NB4 (cell line): ENCODE data around the gene GABBR1.

Experiments used
- DNase-seq: peaks from one replicate; pipeline ENCODE4 v3.0.0; 2010; ENCODE audit warnings: low read depth
- H3K4me3 ChIP-seq: one replicate; pipeline ENCODE4 v1.5.1; 2011; ENCODE audit warnings: mild to moderate bottlenecking, low read depth, low read length, moderate library complexity
- MYC ChIP-seq: IDR thresholded peaks from 2 replicates; pipeline ENCODE4 v1.6.1; 2011; ENCODE audit warnings: low read depth, low read length
- POLR2A ChIP-seq: IDR thresholded peaks from 2 replicates; pipeline ENCODE4 v1.6.1; 2011; ENCODE audit warnings: mild to moderate bottlenecking; ENCODE audit not compliant: insufficient read length; ENCODE audit errors: extremely low read depth
- TF ChIP-seq, protein P1 (sequence below): IDR thresholded peaks from 2 replicates; pipeline ENCODE4 v1.6.1; 2011; ENCODE audit warnings: low read depth, low read length
- TF ChIP-seq, protein P2 (sequence below): IDR thresholded peaks from one replicate; pipeline ENCODE4 v1.5.1; 2012; ENCODE audit warnings: low read depth, low read length

Gene GABBR1

DNA sequence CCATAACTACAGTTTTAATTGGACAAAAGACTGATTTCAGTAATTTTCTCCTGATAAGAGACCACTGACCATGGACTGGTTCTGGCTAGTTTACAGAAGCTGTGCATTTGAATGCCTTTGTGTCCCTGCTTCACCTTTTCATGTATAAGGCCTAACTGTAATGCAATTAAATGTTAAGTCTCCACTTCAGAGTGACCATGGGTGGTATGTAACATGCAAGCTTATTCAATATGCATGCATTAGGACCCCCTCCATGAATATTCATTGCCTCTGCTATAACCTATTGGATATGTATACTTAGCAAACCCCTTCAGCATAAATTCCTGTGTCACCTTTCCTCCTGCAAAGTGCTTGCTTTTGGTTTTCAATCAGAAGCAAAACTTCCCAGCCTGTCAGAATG, 75.7 kb downstream of the GABBR1 start:
- no peak overlapping the region for H3K4me3 ChIP-seq
- TF ChIP-seq, protein P1, sequence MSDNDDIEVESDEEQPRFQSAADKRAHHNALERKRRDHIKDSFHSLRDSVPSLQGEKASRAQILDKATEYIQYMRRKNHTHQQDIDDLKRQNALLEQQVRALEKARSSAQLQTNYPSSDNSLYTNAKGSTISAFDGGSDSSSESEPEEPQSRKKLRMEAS = no peak
- TF ChIP-seq, protein P2, sequence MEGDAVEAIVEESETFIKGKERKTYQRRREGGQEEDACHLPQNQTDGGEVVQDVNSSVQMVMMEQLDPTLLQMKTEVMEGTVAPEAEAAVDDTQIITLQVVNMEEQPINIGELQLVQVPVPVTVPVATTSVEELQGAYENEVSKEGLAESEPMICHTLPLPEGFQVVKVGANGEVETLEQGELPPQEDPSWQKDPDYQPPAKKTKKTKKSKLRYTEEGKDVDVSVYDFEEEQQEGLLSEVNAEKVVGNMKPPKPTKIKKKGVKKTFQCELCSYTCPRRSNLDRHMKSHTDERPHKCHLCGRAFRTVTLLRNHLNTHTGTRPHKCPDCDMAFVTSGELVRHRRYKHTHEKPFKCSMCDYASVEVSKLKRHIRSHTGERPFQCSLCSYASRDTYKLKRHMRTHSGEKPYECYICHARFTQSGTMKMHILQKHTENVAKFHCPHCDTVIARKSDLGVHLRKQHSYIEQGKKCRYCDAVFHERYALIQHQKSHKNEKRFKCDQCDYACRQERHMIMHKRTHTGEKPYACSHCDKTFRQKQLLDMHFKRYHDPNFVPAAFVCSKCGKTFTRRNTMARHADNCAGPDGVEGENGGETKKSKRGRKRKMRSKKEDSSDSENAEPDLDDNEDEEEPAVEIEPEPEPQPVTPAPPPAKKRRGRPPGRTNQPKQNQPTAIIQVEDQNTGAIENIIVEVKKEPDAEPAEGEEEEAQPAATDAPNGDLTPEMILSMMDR = no peak
- TF ChIP-seq POLR2A (no peak), MYC (no peak)
- no peak for DNase-seq

DNA sequence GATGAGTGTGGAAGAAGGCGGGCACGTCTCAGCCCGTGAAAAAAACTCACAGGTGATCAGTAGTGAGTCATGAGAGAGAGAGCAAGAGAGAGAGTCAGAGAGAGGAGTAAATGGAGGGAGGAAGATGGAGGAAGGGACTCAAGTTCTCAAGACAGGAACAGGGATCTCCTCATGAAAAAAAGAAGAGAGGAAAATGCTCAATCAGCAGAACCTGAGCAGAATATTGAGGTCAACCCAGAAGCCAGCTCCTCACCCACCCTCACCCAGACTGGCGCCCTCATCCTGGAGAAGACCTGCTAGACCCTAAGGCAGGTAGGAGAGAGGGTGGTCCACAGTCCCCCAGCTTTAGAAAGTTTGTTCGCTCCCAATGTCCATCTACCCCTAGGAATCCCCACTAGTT, 78.2 kb downstream of the GABBR1 start:
- H3K4me3 ChIP-seq = no peak overlapping the region
- no peak for DNase-seq
- TF ChIP-seq POLR2A = no peak
- TF ChIP-seq, protein P2 = no peak
- TF ChIP-seq, protein P1 = no peak
- TF ChIP-seq MYC = no peak

DNA sequence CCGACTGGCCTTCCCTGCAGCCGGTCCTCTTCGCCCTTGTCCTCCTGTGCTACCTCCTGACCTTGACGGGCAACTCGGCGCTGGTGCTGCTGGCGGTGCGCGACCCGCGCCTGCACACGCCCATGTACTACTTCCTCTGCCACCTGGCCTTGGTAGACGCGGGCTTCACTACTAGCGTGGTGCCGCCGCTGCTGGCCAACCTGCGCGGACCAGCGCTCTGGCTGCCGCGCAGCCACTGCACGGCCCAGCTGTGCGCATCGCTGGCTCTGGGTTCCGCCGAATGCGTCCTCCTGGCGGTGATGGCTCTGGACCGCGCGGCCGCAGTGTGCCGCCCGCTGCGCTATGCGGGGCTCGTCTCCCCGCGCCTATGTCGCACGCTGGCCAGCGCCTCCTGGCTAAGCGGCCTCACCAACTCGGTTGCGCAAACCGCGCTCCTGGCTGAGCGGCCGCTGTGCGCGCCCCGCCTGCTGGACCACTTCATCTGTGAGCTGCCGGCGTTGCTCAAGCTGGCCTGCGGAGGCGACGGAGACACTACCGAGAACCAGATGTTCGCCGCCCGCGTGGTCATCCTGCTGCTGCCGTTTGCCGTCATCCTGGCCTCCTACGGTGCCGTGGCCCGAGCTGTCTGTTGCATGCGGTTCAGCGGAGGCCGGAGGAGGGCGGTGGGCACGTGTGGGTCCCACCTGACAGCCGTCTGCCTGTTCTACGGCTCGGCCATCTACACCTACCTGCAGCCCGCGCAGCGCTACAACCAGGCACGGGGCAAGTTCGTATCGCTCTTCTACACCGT, 79.5 kb downstream of the GABBR1 start:
- peak; percentile 9 for DNase-seq
- no peak overlapping the region for H3K4me3 ChIP-seq
- no peak for TF ChIP-seq POLR2A
- TF ChIP-seq, protein P1 = no peak
- TF ChIP-seq, protein P2 = no peak
- TF ChIP-seq MYC = no peak

DNA sequence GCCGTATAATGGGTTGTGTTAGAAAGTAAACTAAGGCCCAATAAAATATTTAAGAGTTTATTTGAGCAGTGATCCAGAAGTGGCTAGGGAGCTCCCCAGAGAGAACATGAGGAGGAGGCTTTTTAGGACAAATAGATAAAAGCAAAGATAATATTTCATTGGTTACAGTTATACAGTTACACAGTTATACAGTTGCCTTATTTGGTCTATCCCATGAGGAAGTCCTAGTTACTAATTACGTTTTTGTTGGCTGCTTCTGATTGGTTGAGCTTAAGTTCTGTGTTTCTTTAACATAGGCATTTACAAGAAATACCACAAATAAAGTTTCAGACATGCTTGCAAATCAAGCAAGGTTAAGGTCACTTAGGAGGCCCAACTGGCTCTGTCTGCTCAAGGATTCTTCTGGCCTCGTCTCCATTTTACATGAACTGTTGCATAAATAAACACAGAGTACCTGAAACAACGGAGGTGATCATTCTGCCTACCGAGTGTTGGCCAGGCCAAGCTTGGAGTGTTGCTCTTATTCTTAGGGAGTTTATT, 80.4 kb downstream of the GABBR1 start:
- TF ChIP-seq, protein P2 = no peak
- TF ChIP-seq, protein P1 = no peak
- TF ChIP-seq POLR2A (no peak), MYC (no peak)
- peak; percentile 55 for DNase-seq
- H3K4me3 ChIP-seq = no peak overlapping the region

DNA sequence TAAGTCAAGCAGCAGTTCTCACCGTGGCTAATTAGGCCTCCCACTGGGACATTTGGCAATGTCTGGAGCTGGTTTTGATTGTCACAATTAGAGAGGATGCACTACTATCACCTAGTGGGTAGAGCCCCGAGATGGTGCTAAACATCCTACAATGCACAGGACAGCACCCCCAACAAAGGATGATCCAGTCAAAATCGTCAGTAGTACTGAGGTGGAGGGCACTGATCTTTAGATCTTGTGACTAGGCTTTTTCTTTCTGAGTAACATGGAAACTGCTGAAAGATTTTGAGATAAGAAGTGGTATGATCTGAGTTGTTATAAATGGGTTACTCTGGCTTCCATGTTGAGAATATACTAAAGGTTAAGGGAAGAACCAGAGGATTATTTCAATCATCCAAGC, 85.4 kb downstream of the GABBR1 start:
- DNase-seq = no peak
- TF ChIP-seq, protein P1 = no peak
- TF ChIP-seq POLR2A (no peak), MYC (no peak)
- TF ChIP-seq, protein P2 = no peak
- H3K4me3 ChIP-seq = no peak overlapping the region
